Measurements from ENCODE around the gene ARL15.

ARL15 gene

DNA sequence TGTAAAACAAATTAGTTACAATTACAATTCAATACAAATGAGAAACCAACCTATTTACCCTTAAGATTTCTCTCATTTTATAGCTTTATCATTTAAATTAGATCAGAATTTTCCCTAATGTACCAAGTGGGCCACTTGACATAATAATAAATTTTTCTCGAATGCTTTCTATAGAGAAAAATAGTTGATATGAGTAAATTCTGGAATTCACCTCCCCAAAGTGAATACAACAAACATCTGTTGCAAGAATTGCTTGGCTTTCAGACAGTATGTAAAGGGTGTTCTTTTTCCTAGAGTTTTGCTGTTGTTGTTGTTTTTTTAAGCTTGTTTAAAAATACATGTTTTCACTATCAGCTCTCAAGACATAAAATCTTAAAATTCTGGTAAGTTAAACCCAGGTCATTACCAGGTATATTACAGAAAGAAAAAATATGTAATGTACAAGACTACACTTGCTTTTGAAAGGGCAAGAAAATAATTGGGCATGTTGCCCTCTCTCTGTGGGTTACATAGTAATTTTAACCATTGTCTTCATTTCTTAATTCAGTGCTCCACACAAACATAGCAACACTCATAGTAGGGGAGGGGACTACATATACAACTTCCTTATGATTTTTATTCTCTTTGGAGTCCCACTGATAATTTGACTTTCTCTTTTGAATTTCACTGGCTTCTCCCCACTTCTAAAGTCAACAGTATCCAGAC, 200.6 kb downstream of the ARL15 start:
- no peak overlapping the region for H3K27ac ChIP-seq (replicated peaks)
- no peak overlapping the region for H3K4me3 ChIP-seq (replicated peaks; ENCODE audit: insufficient read depth, low read length)
- no peaks in the 10 kb centered on the region for H3K27me3 ChIP-seq (ENCODE audit: insufficient read depth, poor library complexity, severe bottlenecking)
- no peak for DNase-seq (ENCODE audit: low read depth in 1 of 2, low spot score in 1 of 2)
- TF ChIP-seq GABPA (IDR thresholded peaks at IDR 0.05; ENCODE audit: low read depth) (no peak), REST (IDR thresholded peaks at IDR 0.05; ENCODE audit: insufficient replicate concordance, low read depth) (no peak), SPI1 (IDR thresholded peaks at IDR 0.05; ENCODE audit: borderline replicate concordance, low read depth) (no peak), POLR2AphosphoS5 (IDR thresholded peaks at IDR 0.05; ENCODE audit: low read depth) (no peak)
- TF ChIP-seq, protein P1, sequence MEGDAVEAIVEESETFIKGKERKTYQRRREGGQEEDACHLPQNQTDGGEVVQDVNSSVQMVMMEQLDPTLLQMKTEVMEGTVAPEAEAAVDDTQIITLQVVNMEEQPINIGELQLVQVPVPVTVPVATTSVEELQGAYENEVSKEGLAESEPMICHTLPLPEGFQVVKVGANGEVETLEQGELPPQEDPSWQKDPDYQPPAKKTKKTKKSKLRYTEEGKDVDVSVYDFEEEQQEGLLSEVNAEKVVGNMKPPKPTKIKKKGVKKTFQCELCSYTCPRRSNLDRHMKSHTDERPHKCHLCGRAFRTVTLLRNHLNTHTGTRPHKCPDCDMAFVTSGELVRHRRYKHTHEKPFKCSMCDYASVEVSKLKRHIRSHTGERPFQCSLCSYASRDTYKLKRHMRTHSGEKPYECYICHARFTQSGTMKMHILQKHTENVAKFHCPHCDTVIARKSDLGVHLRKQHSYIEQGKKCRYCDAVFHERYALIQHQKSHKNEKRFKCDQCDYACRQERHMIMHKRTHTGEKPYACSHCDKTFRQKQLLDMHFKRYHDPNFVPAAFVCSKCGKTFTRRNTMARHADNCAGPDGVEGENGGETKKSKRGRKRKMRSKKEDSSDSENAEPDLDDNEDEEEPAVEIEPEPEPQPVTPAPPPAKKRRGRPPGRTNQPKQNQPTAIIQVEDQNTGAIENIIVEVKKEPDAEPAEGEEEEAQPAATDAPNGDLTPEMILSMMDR (IDR thresholded peaks at IDR 0.05; ENCODE audit: insufficient read depth, low read length) = no peak

- no peak for DNase-seq (ENCODE audit: low read depth in 1 of 2, low spot score in 1 of 2)
- H3K4me3 ChIP-seq (replicated peaks; ENCODE audit: insufficient read depth, low read length) = no peak overlapping the region
- no peak overlapping the region for H3K27ac ChIP-seq (replicated peaks)
- H3K27me3 ChIP-seq (ENCODE audit: insufficient read depth, poor library complexity, severe bottlenecking) = no peaks in the 10 kb centered on the region
- TF ChIP-seq, protein P1 (IDR thresholded peaks at IDR 0.05; ENCODE audit: insufficient read depth, low read length) = no peak
- no peak for TF ChIP-seq SPI1 (IDR thresholded peaks at IDR 0.05; ENCODE audit: borderline replicate concordance, low read depth)
- TF ChIP-seq REST (IDR thresholded peaks at IDR 0.05; ENCODE audit: insufficient replicate concordance, low read depth) = no peak
- no peak for TF ChIP-seq POLR2AphosphoS5 (IDR thresholded peaks at IDR 0.05; ENCODE audit: low read depth)
- TF ChIP-seq GABPA (IDR thresholded peaks at IDR 0.05; ENCODE audit: low read depth) = no peak
Observed at GRCh38 chr5:54108136-54108535, 202.2 kb downstream of the ARL15 start.

GRCh38 chr5:54103871-54104270, 206.5 kb downstream of the ARL15 start:
- Histone ChIP-seq H3K4me3 (replicated peaks; ENCODE audit: insufficient read depth, low read length) (no peak overlapping the region), H3K27me3 (ENCODE audit: insufficient read depth, poor library complexity, severe bottlenecking) (no peaks in the 10 kb centered on the region), H3K27ac (replicated peaks) (no peak overlapping the region)
- TF ChIP-seq POLR2AphosphoS5 (IDR thresholded peaks at IDR 0.05; ENCODE audit: low read depth) (no peak), REST (IDR thresholded peaks at IDR 0.05; ENCODE audit: insufficient replicate concordance, low read depth) (no peak), GABPA (IDR thresholded peaks at IDR 0.05; ENCODE audit: low read depth) (no peak), SPI1 (IDR thresholded peaks at IDR 0.05; ENCODE audit: borderline replicate concordance, low read depth) (no peak)
- TF ChIP-seq, protein P1 (IDR thresholded peaks at IDR 0.05; ENCODE audit: insufficient read depth, low read length) = no peak
- DNase-seq (ENCODE audit: low read depth in 1 of 2, low spot score in 1 of 2) = no peak
